GM12878 (cell line): ENCODE measurements around the gene CHN1.

Source experiments
- ASH2L ChIP-seq: fragments of 300-600, 200-600 bp; sonication (generic); IDR thresholded peaks from 2 replicates; pipeline ENCODE4 v1.6.1; 2017; ENCODE audit warnings: low read depth, mild to moderate bottlenecking, borderline replicate concordance
- ETV6 ChIP-seq, 2 experiments: fragments of 450-650 bp in 1 of 2; IDR thresholded peaks in 1 of 2; conservative IDR thresholded peaks in 1 of 2; 2 replicates each; pipeline ENCODE4 v1.6.1; 2014; ENCODE audit warnings: antibody characterized with exemption in 1 of 2, borderline replicate concordance in 1 of 2, low read depth in 1 of 2, mild to moderate bottlenecking in 1 of 2, moderate library complexity in 1 of 2
- SKIL ChIP-seq: fragments of 450-650 bp; IDR thresholded peaks from 2 replicates; pipeline ENCODE4 v1.6.1; 2017; ENCODE audit warnings: mild to moderate bottlenecking, low read depth, inconsistent platforms; ENCODE audit not compliant: poor library complexity, severe bottlenecking
- SRF ChIP-seq, 2 experiments: IDR thresholded peaks; 2 replicates each; pipeline ENCODE4 v1.6.1; 2011; ENCODE audit warnings: low read depth in 2 of 2, low read length in 2 of 2, mild to moderate bottlenecking in 1 of 2, moderate library complexity in 1 of 2
- TCF12 ChIP-seq: IDR thresholded peaks from 2 replicates; pipeline ENCODE4 v1.6.1; 2011; ENCODE audit warnings: low read depth, mild to moderate bottlenecking, low read length
- TF ChIP-seq, protein P1 (sequence below), 3 experiments: IDR thresholded peaks in 2 of 3; conservative IDR thresholded peaks in 1 of 3; 2 replicates each; pipeline ENCODE4 v1.5.1; 2011; ENCODE audit warnings: low read depth in 3 of 3, low read length in 3 of 3, mild to moderate bottlenecking in 3 of 3, control low read depth in 2 of 3, moderate library complexity in 2 of 3, inconsistent platforms in 1 of 3, mixed read lengths in 1 of 3; ENCODE audit not compliant: control insufficient read depth in 2 of 3, insufficient read depth in 1 of 3; ENCODE audit errors: extremely low read depth in 1 of 3
- TF ChIP-seq, protein P2 (sequence below): IDR thresholded peaks from 2 replicates; pipeline ENCODE4 v1.6.1; 2012; ENCODE audit warnings: mild to moderate bottlenecking, low read depth, low read length

- TF ChIP-seq, protein P1, sequence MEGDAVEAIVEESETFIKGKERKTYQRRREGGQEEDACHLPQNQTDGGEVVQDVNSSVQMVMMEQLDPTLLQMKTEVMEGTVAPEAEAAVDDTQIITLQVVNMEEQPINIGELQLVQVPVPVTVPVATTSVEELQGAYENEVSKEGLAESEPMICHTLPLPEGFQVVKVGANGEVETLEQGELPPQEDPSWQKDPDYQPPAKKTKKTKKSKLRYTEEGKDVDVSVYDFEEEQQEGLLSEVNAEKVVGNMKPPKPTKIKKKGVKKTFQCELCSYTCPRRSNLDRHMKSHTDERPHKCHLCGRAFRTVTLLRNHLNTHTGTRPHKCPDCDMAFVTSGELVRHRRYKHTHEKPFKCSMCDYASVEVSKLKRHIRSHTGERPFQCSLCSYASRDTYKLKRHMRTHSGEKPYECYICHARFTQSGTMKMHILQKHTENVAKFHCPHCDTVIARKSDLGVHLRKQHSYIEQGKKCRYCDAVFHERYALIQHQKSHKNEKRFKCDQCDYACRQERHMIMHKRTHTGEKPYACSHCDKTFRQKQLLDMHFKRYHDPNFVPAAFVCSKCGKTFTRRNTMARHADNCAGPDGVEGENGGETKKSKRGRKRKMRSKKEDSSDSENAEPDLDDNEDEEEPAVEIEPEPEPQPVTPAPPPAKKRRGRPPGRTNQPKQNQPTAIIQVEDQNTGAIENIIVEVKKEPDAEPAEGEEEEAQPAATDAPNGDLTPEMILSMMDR (IDR thresholded peaks at IDR 0.05 in 2 of 3, conservative IDR thresholded peaks at IDR 0.05 in 1 of 3; ENCODE audit: control insufficient read depth in 2 of 3, extremely low read depth in 1 of 3, insufficient read depth in 1 of 3, low read depth in 3 of 3, low read length in 3 of 3) = no peak
- no peak for TF ChIP-seq SKIL
- TF ChIP-seq TCF12 = no peak
- no peak for TF ChIP-seq SRF (IDR thresholded peaks at IDR 0.05; ENCODE audit: low read depth in 2 of 2, low read length in 2 of 2)
- TF ChIP-seq ETV6 (conservative IDR thresholded peaks at IDR 0.05 in 1 of 2, IDR thresholded peaks at IDR 0.05 in 1 of 2; ENCODE audit: borderline replicate concordance in 1 of 2, low read depth in 1 of 2) = no peak
- TF ChIP-seq, protein P2, sequence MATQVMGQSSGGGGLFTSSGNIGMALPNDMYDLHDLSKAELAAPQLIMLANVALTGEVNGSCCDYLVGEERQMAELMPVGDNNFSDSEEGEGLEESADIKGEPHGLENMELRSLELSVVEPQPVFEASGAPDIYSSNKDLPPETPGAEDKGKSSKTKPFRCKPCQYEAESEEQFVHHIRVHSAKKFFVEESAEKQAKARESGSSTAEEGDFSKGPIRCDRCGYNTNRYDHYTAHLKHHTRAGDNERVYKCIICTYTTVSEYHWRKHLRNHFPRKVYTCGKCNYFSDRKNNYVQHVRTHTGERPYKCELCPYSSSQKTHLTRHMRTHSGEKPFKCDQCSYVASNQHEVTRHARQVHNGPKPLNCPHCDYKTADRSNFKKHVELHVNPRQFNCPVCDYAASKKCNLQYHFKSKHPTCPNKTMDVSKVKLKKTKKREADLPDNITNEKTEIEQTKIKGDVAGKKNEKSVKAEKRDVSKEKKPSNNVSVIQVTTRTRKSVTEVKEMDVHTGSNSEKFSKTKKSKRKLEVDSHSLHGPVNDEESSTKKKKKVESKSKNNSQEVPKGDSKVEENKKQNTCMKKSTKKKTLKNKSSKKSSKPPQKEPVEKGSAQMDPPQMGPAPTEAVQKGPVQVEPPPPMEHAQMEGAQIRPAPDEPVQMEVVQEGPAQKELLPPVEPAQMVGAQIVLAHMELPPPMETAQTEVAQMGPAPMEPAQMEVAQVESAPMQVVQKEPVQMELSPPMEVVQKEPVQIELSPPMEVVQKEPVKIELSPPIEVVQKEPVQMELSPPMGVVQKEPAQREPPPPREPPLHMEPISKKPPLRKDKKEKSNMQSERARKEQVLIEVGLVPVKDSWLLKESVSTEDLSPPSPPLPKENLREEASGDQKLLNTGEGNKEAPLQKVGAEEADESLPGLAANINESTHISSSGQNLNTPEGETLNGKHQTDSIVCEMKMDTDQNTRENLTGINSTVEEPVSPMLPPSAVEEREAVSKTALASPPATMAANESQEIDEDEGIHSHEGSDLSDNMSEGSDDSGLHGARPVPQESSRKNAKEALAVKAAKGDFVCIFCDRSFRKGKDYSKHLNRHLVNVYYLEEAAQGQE = no peak
- TF ChIP-seq ASH2L = no peak
Measured at GRCh38 chr2:174749793-174750192, 255.4 kb downstream of the CHN1 start.
